MV-4-11 (cell line): Measurements from ENCODE around the gene TRMT6.

Source experiments
- DNase-seq: peaks from one replicate; lab custom pipeline; 2025; lab: John Stamatoyannopoulos, UW

The TRMT6 gene

GRCh38 chr20:5950271-5951031, at the start of gene TRMT6, which contains the start of gene MCM8:
TRMT6 (minus strand) TSS chr20:5950533; CDS start chr20:5950405, 128 bp downstream.
MCM8 (plus strand) TSS chr20:5950652; CDS start chr20:5952016, 1,364 bp downstream.
- DNase-seq: peak; percentile 98

GRCh38 chr20:5999783-6000182, 49.5 kb upstream of the TRMT6 start:
- DNase-seq: no peak

- DNase-seq: peak; percentile 58
Observed at GRCh38 chr20:5996765-5997164, 46.4 kb upstream of the TRMT6 start.

GRCh38 chr20:5991623-5992441, 41.5 kb upstream of the TRMT6 start:
- DNase-seq: no peak

GRCh38 chr20:5990946-5991345, 40.6 kb upstream of the TRMT6 start:
- DNase-seq: no peak

GRCh38 chr20:5989539-5989938, 39.2 kb upstream of the TRMT6 start:
- no peak for DNase-seq

- DNase-seq: no peak
Observed at GRCh38 chr20:5987383-5987782, 37.0 kb upstream of the TRMT6 start.

- DNase-seq: no peak
Observed at GRCh38 chr20:5980720-5981538, 30.6 kb upstream of the TRMT6 start.

GRCh38 chr20:5979801-5980200, 29.5 kb upstream of the TRMT6 start:
- DNase-seq: no peak

GRCh38 chr20:5977975-5978374, 27.6 kb upstream of the TRMT6 start:
- no peak for DNase-seq

GRCh38 chr20:5977223-5977622, 26.9 kb upstream of the TRMT6 start:
- no peak for DNase-seq

GRCh38 chr20:5975778-5976177, 25.4 kb upstream of the TRMT6 start:
- no peak for DNase-seq

- DNase-seq: no peak
Observed at GRCh38 chr20:5974531-5974930, 24.2 kb upstream of the TRMT6 start.

- peak; percentile 76 for DNase-seq
Observed at GRCh38 chr20:5973971-5974370, 23.6 kb upstream of the TRMT6 start.

GRCh38 chr20:5973172-5973571, 22.8 kb upstream of the TRMT6 start:
- no peak for DNase-seq

GRCh38 chr20:5971203-5971602, 20.9 kb upstream of the TRMT6 start:
- no peak for DNase-seq

GRCh38 chr20:5970381-5970780, 20.0 kb upstream of the TRMT6 start:
- DNase-seq: no peak

GRCh38 chr20:5969940-5970339, 19.6 kb upstream of the TRMT6 start:
- DNase-seq: no peak

- no peak for DNase-seq
Observed at GRCh38 chr20:5969348-5969935, 19.1 kb upstream of the TRMT6 start.

GRCh38 chr20:5968462-5968861, 18.1 kb upstream of the TRMT6 start:
- DNase-seq: no peak

GRCh38 chr20:5967469-5967868, 17.1 kb upstream of the TRMT6 start:
- no peak for DNase-seq

- DNase-seq: no peak
Observed at GRCh38 chr20:5949943-5950270, 426 bp downstream of the TRMT6 start.
